Transverse colon (tissue), 4 donors: ENCODE measurements around the gene KLHL22. TPM values are rescaled to one million over a fixed set of nuclear protein-coding genes. Genes with fewer than 3 reads are reported as not detected.
"Not testable (repeated sequence)": the region's sequence is repeated elsewhere in the genome, so short reads cannot be mapped to it uniquely, and the experiment has no call there.

Experiments
- DNase-seq: peaks from one replicate; pipeline ENCODE4 v3.0.0-alpha.2; 2019
- H3K27ac ChIP-seq, 4 donors: fragments of 200-600 bp; sonication (generic); 2 replicates each; pipeline ENCODE4 v1.5.1; 2016 to 2018; ENCODE audit warnings: inconsistent platforms in 4 of 4
- H3K27me3 ChIP-seq: fragments of 200-600 bp; sonication (generic); 2 replicates; pipeline ENCODE4 v1.5.1; 2017; ENCODE audit warnings: inconsistent platforms
- H3K36me3 ChIP-seq, 4 donors: fragments of 200-600 bp; sonication (generic); 2 replicates each; pipeline ENCODE4 v1.5.1; 2017 to 2019; ENCODE audit warnings: inconsistent platforms in 4 of 4
- H3K4me1 ChIP-seq, 4 donors: fragments of 200-600 bp; sonication (generic); 2 replicates each; pipeline ENCODE4 v1.5.1; 2017 to 2020; ENCODE audit warnings: inconsistent platforms in 4 of 4
- H3K4me3 ChIP-seq, 4 donors: fragments of 200-600 bp; sonication (generic); 1 replicate in 1 of 4; 2 replicates in 3 of 4; pipeline versions ENCODE4 v1.5.1 to v1.6.1; 2017 to 2019; ENCODE audit warnings: inconsistent platforms in 4 of 4
- H3K9me3 ChIP-seq, 2 donors: fragments of 200-600 bp; sonication (generic); 2 replicates each; pipeline ENCODE4 v1.5.1; 2017 to 2019; ENCODE audit warnings: inconsistent platforms in 2 of 2
- CTCF ChIP-seq, 5 experiments: fragments of 200-600 bp in 3 of 5; fragments of 450-650 bp in 2 of 5; sonication (generic) in 3 of 5; IDR thresholded peaks; 1 replicate in 2 of 5; 2 replicates in 3 of 5; pipeline ENCODE4 v1.5.1; 2016 to 2017; ENCODE audit warnings: antibody characterized with exemption in 5 of 5, inconsistent platforms in 3 of 5, mild to moderate bottlenecking in 2 of 5, moderate library complexity in 1 of 5
- EP300 ChIP-seq: sonication (generic); formaldehyde crosslinking; IDR thresholded peaks from one replicate; pipeline ENCODE4 v1.6.1; 2017; ENCODE audit warnings: antibody characterized with exemption, low read depth
- POLR2A ChIP-seq: fragments of 450-650 bp; IDR thresholded peaks from one replicate; pipeline ENCODE4 v1.6.1; 2016; ENCODE audit warnings: antibody characterized with exemption, mild to moderate bottlenecking, moderate library complexity
- POLR2AphosphoS5 ChIP-seq, 3 donors: sonication (generic); formaldehyde crosslinking; IDR thresholded peaks; one replicate each; pipeline ENCODE4 v1.6.1; 2016; ENCODE audit warnings: antibody characterized with exemption in 3 of 3
- WGBS, 2 donors: methylation state at CpG; one replicate each; pipeline ENCODE4 v1.1.5; 2018; ENCODE audit warnings: low coverage in 1 of 2; 5-methylcytosine and 5-hydroxymethylcytosine counted together
- in situ Hi-C, 4 donors: fragments of 200-750 bp; cut with MboI; loops; one replicate each; pipeline versions ENCODE4 v1.15.0 to v1.15.1; 2017; ENCODE audit warnings: low sequenced_read_pairs in 3 of 4, low pct_ligation_motif_present in 1 of 4, low pct_unique_long_range_greater_than_20kb in 1 of 4
- intact Hi-C: fragments of 100-400 bp; cut with DNase I; formaldehyde crosslinking; loops from one replicate; pipeline ENCODE4 v1.15.1; 2023; ENCODE audit warnings: low total_unique reads
- total RNA-seq, 4 donors: library from RNA; depleted of rRNA; stranded (reverse); fragments of >200 nt; gene quantifications; one replicate each; pipeline ENCODE4 v1.1.0, GENCODE V29; 2016

KLHL22 gene
- total RNA-seq, 4 donors from 2014 or later = 12.7 to 75.9 (median 16.9) TPM

GRCh38 chr22:20453222-20453621 lies 42.4 kb downstream of the KLHL22 start:
- H3K4me1 ChIP-seq = no peaks in the 10 kb centered on the region
- no peaks in the 10 kb centered on the region for H3K27me3 ChIP-seq
- no peak overlapping the region for H3K4me3 ChIP-seq
- in situ Hi-C loops = loop anchor here in 1 of 4 donors (5.0 kb wide), 1 partner anchor 41 kb away; no protein-coding TSS in a partner anchor
- H3K36me3 ChIP-seq = peaks cover 0 to 3% (median 0%) of the 10 kb centered on the region in 4 donors
- DNase-seq = no peak
- TF ChIP-seq CTCF (IDR thresholded peaks at IDR 0.05) = no peak
- no peak for TF ChIP-seq POLR2A
- TF ChIP-seq EP300 = no peak
- no peak for TF ChIP-seq POLR2AphosphoS5 (IDR thresholded peaks at IDR 0.05)
- H3K9me3 ChIP-seq = no peaks in the 10 kb centered on the region
- H3K27ac ChIP-seq = no peak overlapping the region
- intact Hi-C loops = no loop called here
- 96 to 98% methylated on average over 3 of the region's 3 CpGs for WGBS, 2 donors

GRCh38 chr22:20451920-20452319 lies 43.7 kb downstream of the KLHL22 start:
- TF ChIP-seq EP300 (no peak), POLR2AphosphoS5 (IDR thresholded peaks at IDR 0.05) (no peak), CTCF (IDR thresholded peaks at IDR 0.05) (no peak), POLR2A (no peak)
- H3K4me1 ChIP-seq = no peaks in the 10 kb centered on the region
- intact Hi-C loops (no loop called here), in situ Hi-C loops (loop anchor here in 1 of 4 donors (5.0 kb wide), 1 partner anchor 40 kb away; no protein-coding TSS in a partner anchor)
- peaks cover 0 to 3% (median 0%) of the 10 kb centered on the region in 4 donors for H3K36me3 ChIP-seq
- DNase-seq = no peak
- 67 to 82% methylated on average over 1 to 2 of the region's 2 CpGs for WGBS, 2 donors
- H3K9me3 ChIP-seq = no peaks in the 10 kb centered on the region
- no peak overlapping the region for H3K4me3 ChIP-seq
- no peaks in the 10 kb centered on the region for H3K27me3 ChIP-seq
- H3K27ac ChIP-seq = no peak overlapping the region

- H3K36me3 ChIP-seq, DNase-seq, H3K4me1 ChIP-seq, intact Hi-C loops, H3K9me3 ChIP-seq, H3K4me3 ChIP-seq, H3K27me3 ChIP-seq, H3K27ac ChIP-seq: not testable (repeated sequence)
- in situ Hi-C loops = loop anchor here in 1 of 4 donors (5.0 kb wide), 1 partner anchor 39 kb away; no protein-coding TSS in a partner anchor
- WGBS, 2 donors = 95 to 100% methylated on average over 1 to 15 of the region's 15 CpGs
These were observed 44.3 kb downstream of the KLHL22 start for GRCh38 chr22:20451129-20451778.

- intact Hi-C loops = no loop called here
- in situ Hi-C loops = loop anchor here in 1 of 4 donors (5.0 kb wide), 1 partner anchor 38 kb away; no protein-coding TSS in a partner anchor
- 97% methylated on average over 1 of the region's 1 CpG; no CpG with 5 or more reads in 1 of the 2 donors for WGBS, 2 donors
- Histone ChIP-seq H3K36me3 (peaks cover 0 to 3% (median 0%) of the 10 kb centered on the region in 4 donors), H3K27me3 (no peaks in the 10 kb centered on the region), H3K9me3 (no peaks in the 10 kb centered on the region), H3K4me1 (no peaks in the 10 kb centered on the region), H3K27ac (no peak overlapping the region), H3K4me3 (no peak overlapping the region)
- no peak for DNase-seq
- TF ChIP-seq EP300 (no peak), POLR2A (no peak), CTCF (IDR thresholded peaks at IDR 0.05) (no peak), POLR2AphosphoS5 (IDR thresholded peaks at IDR 0.05) (no peak)
These were observed 45.1 kb downstream of the KLHL22 start for GRCh38 chr22:20450551-20450906.
